Progenitor cell of endocrine pancreas (in vitro differentiated cells): Measurements from ENCODE around the gene PRPF39. TPM values are rescaled to one million over a fixed set of nuclear protein-coding genes. Genes with fewer than 3 reads are reported as not detected.

Experiments used
- DNase-seq: peaks from one replicate; pipeline ENCODE4 v3.0.0; 2021; ENCODE audit warnings: low spot score; ENCODE audit not compliant: unreplicated experiment
- H3K27ac Mint-ChIP-seq: 2 replicates; pipeline ENCODE4 v1.8.0; 2021; ENCODE audit warnings: mild to moderate bottlenecking, moderate library complexity, mixed read lengths
- H3K27me3 Mint-ChIP-seq: 2 replicates; pipeline ENCODE4 v1.8.0; 2021; ENCODE audit warnings: mixed read lengths
- H3K36me3 Mint-ChIP-seq: 2 replicates; pipeline ENCODE4 v1.8.0; 2022; ENCODE audit warnings: mixed read lengths; ENCODE audit not compliant: insufficient read depth
- H3K4me1 Mint-ChIP-seq: 2 replicates; pipeline ENCODE4 v1.8.0; 2021; ENCODE audit warnings: low read depth, mixed read lengths
- H3K4me3 Mint-ChIP-seq: 2 replicates; pipeline ENCODE4 v1.8.0; 2021; ENCODE audit warnings: low read depth, mild to moderate bottlenecking, moderate library complexity, mixed read lengths
- H3K9me3 Mint-ChIP-seq: 2 replicates; pipeline ENCODE4 v1.8.0; 2021; ENCODE audit warnings: low read depth, mixed read lengths
- CTCF ChIP-seq: fragments of 200-600 bp; sonication (generic); IDR thresholded peaks from one replicate; pipeline ENCODE4 v1.5.0; 2021; ENCODE audit warnings: antibody characterized with exemption, mild to moderate bottlenecking; ENCODE audit not compliant: unreplicated experiment
- total RNA-seq: library from RNA; stranded (reverse); gene quantifications from 2 replicates; pipeline ENCODE4 v1.2.1, GENCODE V29; 2021

Gene PRPF39
- total RNA-seq, 1 donor from 2014 or later: 66.8 TPM

- Mint-ChIP-seq H3K27ac (no peak overlapping the region), H3K9me3 (peaks cover 23% of the 10 kb centered on the region), H3K4me3 (no peak overlapping the region), H3K4me1 (peaks cover 2% of the 10 kb centered on the region), H3K36me3 (peaks cover 39% of the 10 kb centered on the region), H3K27me3 (no peaks in the 10 kb centered on the region)
- DNase-seq: no peak
- TF ChIP-seq CTCF: no peak
Observed at GRCh38 chr14:45057349-45057748, 26.6 kb upstream of the PRPF39 start.

GRCh38 chr14:45057881-45058364, 26.0 kb upstream of the PRPF39 start:
- no peak overlapping the region for H3K27ac Mint-ChIP-seq
- no peak overlapping the region for H3K4me3 Mint-ChIP-seq
- no peaks in the 10 kb centered on the region for H3K27me3 Mint-ChIP-seq
- TF ChIP-seq CTCF: no peak
- H3K36me3 Mint-ChIP-seq: peaks cover 38% of the 10 kb centered on the region
- DNase-seq: no peak
- peaks cover 23% of the 10 kb centered on the region for H3K9me3 Mint-ChIP-seq
- H3K4me1 Mint-ChIP-seq: peaks cover 2% of the 10 kb centered on the region

- H3K9me3 Mint-ChIP-seq: peaks cover 20% of the 10 kb centered on the region
- no peaks in the 10 kb centered on the region for H3K27me3 Mint-ChIP-seq
- no peak for TF ChIP-seq CTCF
- peaks cover 32% of the 10 kb centered on the region for H3K36me3 Mint-ChIP-seq
- no peak for DNase-seq
- no peak overlapping the region for H3K4me3 Mint-ChIP-seq
- H3K4me1 Mint-ChIP-seq: peaks cover 2% of the 10 kb centered on the region
- H3K27ac Mint-ChIP-seq: no peak overlapping the region
Observed at GRCh38 chr14:45060551-45060950, 23.4 kb upstream of the PRPF39 start.

- Mint-ChIP-seq H3K4me3 (no peak overlapping the region), H3K36me3 (peaks cover 11% of the 10 kb centered on the region), H3K9me3 (no peaks in the 10 kb centered on the region), H3K27me3 (no peaks in the 10 kb centered on the region), H3K4me1 (no peaks in the 10 kb centered on the region), H3K27ac (no peak overlapping the region)
- DNase-seq: no peak
- TF ChIP-seq CTCF: no peak
Observed at GRCh38 chr14:45065540-45065939, 18.4 kb upstream of the PRPF39 start.

GRCh38 chr14:45065956-45066355, 18.0 kb upstream of the PRPF39 start:
- DNase-seq: no peak
- Mint-ChIP-seq H3K36me3 (peaks cover 11% of the 10 kb centered on the region), H3K9me3 (no peaks in the 10 kb centered on the region), H3K4me3 (no peak overlapping the region), H3K4me1 (no peaks in the 10 kb centered on the region), H3K27me3 (no peaks in the 10 kb centered on the region), H3K27ac (no peak overlapping the region)
- no peak for TF ChIP-seq CTCF
